RKO (cell line): ENCODE measurements around the gene NAA15.
A peak's percentile ranks its signal among the peaks of the same experiment; 100 is the strongest.
"Not testable (repeated sequence)": the region's sequence is repeated elsewhere in the genome, so short reads cannot be mapped to it uniquely, and the experiment has no call there.

ENCODE experiments used
- DNase-seq: peaks from one replicate; pipeline ENCODE4 v3.0.0-alpha.2; 2016; ENCODE audit warnings: low spot score

The NAA15 gene

GRCh38 chr4:139367421-139368090, 66.3 kb downstream of the NAA15 start:
- DNase-seq: no peak

GRCh38 chr4:139368998-139369397, 67.7 kb downstream of the NAA15 start:
- DNase-seq: no peak

- no peak for DNase-seq
These were observed 72.9 kb downstream of the NAA15 start for GRCh38 chr4:139374251-139374650.

- no peak for DNase-seq
These were observed 85.1 kb downstream of the NAA15 start for GRCh38 chr4:139386421-139386820.

- no peak for DNase-seq
These were observed 87.8 kb downstream of the NAA15 start for GRCh38 chr4:139389102-139389501.

- no peak for DNase-seq
These were observed 88.7 kb downstream of the NAA15 start for GRCh38 chr4:139389991-139390390.

GRCh38 chr4:139391731-139392130, 90.4 kb downstream of the NAA15 start:
- no peak for DNase-seq

GRCh38 chr4:139392797-139393196, 91.5 kb downstream of the NAA15 start:
- no peak for DNase-seq

- DNase-seq: no peak
These were observed 100.1 kb downstream of the NAA15 start for GRCh38 chr4:139401368-139401767.

- DNase-seq: no peak
These were observed 101.1 kb downstream of the NAA15 start for GRCh38 chr4:139402436-139402835.

- peak; percentile 33 for DNase-seq
These were observed 102.2 kb downstream of the NAA15 start for GRCh38 chr4:139403462-139403861.

- DNase-seq: no peak
These were observed 109.0 kb downstream of the NAA15 start for GRCh38 chr4:139410312-139410711.

GRCh38 chr4:139414671-139415210, 113.4 kb downstream of the NAA15 start:
- not testable (repeated sequence) for DNase-seq

GRCh38 chr4:139416073-139416673, 114.9 kb downstream of the NAA15 start:
- DNase-seq: peak; percentile 74

- DNase-seq: no peak
These were observed 118.1 kb downstream of the NAA15 start for GRCh38 chr4:139419388-139419914.

- no peak for DNase-seq
These were observed 119.3 kb downstream of the NAA15 start for GRCh38 chr4:139420652-139421051.

GRCh38 chr4:139436122-139436521, 134.8 kb downstream of the NAA15 start:
- no peak for DNase-seq

GRCh38 chr4:139438141-139438540, 136.8 kb downstream of the NAA15 start:
- DNase-seq: no peak

GRCh38 chr4:139441029-139441428, 139.7 kb downstream of the NAA15 start:
- DNase-seq: no peak

- DNase-seq: no peak
These were observed 142.4 kb downstream of the NAA15 start for GRCh38 chr4:139443661-139444060.

GRCh38 chr4:139444881-139445280, 143.6 kb downstream of the NAA15 start:
- DNase-seq: not testable (repeated sequence)

GRCh38 chr4:139447078-139447477, 145.8 kb downstream of the NAA15 start:
- not testable (repeated sequence) for DNase-seq

- DNase-seq: no peak
These were observed 149.3 kb downstream of the NAA15 start for GRCh38 chr4:139450586-139450985.
